Esophagus muscularis mucosa (tissue), 4 donors: Measurements from ENCODE around the gene ABO. TPM values are rescaled to one million over a fixed set of nuclear protein-coding genes. Genes with fewer than 3 reads are reported as not detected.
"Not testable (repeated sequence)": the region's sequence is repeated elsewhere in the genome, so short reads cannot be mapped to it uniquely, and the experiment has no call there.

Experiments used
- DNase-seq: peaks from one replicate; pipeline ENCODE4 v3.0.0-alpha.2; 2017; ENCODE audit errors: extremely low spot score
- H3K27ac ChIP-seq, 4 donors: fragments of 200-600 bp; sonication (generic); replicated peaks in 1 of 4; 1 replicate in 3 of 4; 2 replicates in 1 of 4; pipeline ENCODE4 v1.5.1; 2016 to 2019; ENCODE audit warnings: mild to moderate bottlenecking in 1 of 4
- H3K27me3 ChIP-seq, 4 donors: fragments of 200-600 bp; sonication (generic); one replicate each; pipeline versions ENCODE4 v1.5.1 to v1.6.0; 2016 to 2019
- H3K36me3 ChIP-seq, 4 donors: fragments of 200-600 bp; sonication (generic); one replicate each; pipeline ENCODE4 v1.5.1; 2016 to 2019
- H3K4me1 ChIP-seq, 4 donors: fragments of 200-600 bp; sonication (generic); one replicate each; pipeline ENCODE4 v1.5.1; 2016 to 2019
- H3K4me3 ChIP-seq, 4 donors: fragments of 200-600 bp; sonication (generic); 1 replicate in 2 of 4; 2 replicates in 2 of 4; pipeline ENCODE4 v1.5.1; 2016 to 2019; ENCODE audit warnings: mild to moderate bottlenecking in 4 of 4, moderate library complexity in 1 of 4
- H3K9me3 ChIP-seq, 4 donors: fragments of 200-600 bp; sonication (generic); 1 replicate in 3 of 4; 2 replicates in 1 of 4; pipeline ENCODE4 v1.5.1; 2016 to 2019
- CTCF ChIP-seq, 3 experiments: fragments of 200-600 bp in 2 of 3; fragments of 450-650 bp in 1 of 3; sonication (generic) in 2 of 3; IDR thresholded peaks; one replicate each; pipeline ENCODE4 v1.5.1; 2017 to 2019; ENCODE audit warnings: antibody characterized with exemption in 3 of 3, mild to moderate bottlenecking in 2 of 3, moderate library complexity in 1 of 3
- EP300 ChIP-seq: sonication (generic); formaldehyde crosslinking; IDR thresholded peaks from one replicate; pipeline ENCODE4 v1.6.1; 2017; ENCODE audit warnings: antibody characterized with exemption
- POLR2A ChIP-seq: fragments of 450-650 bp; IDR thresholded peaks from one replicate; pipeline ENCODE4 v1.6.1; 2017; ENCODE audit warnings: antibody characterized with exemption, moderate library complexity, mild to moderate bottlenecking, low read depth
- POLR2AphosphoS5 ChIP-seq, 2 donors: sonication (generic); formaldehyde crosslinking; IDR thresholded peaks; one replicate each; pipeline ENCODE4 v1.6.1; 2017; ENCODE audit warnings: antibody characterized with exemption in 2 of 2
- WGBS: methylation state at CpG from one replicate; pipeline ENCODE4 v1.1.5; 2018; 5-methylcytosine and 5-hydroxymethylcytosine counted together
- intact Hi-C: fragments of 100-400 bp; cut with DNase I; formaldehyde crosslinking; loops from one replicate; pipeline ENCODE4 v1.15.1; 2023
- total RNA-seq, 4 donors: library from RNA; depleted of rRNA; stranded (reverse); fragments of >200 nt; gene quantifications; one replicate each; pipeline versions ENCODE4 v1.1.0 to v1.2.1, GENCODE V29; 2016

Gene ABO
- total RNA-seq, 4 donors from 2014 or later = 0.33 to 3.8 (median 1.2) TPM

- Histone ChIP-seq H3K9me3 (no peaks in the 10 kb centered on the region), H3K4me3 (no peak overlapping the region), H3K36me3 (no peaks in the 10 kb centered on the region), H3K27ac (no peak overlapping the region), H3K27me3 (peaks cover 0 to 9% (median 0%) of the 10 kb centered on the region in 4 donors), H3K4me1 (no peaks in the 10 kb centered on the region)
- 70% methylated on average over 8 of the region's 13 CpGs for WGBS
- no peak for DNase-seq
- intact Hi-C loops = no loop called here
- TF ChIP-seq POLR2A (no peak), POLR2AphosphoS5 (IDR thresholded peaks at IDR 0.05) (no peak), EP300 (no peak)
These were observed 45.5 kb upstream of the ABO start for GRCh38 chr9:133320421-133320881.

GRCh38 chr9:133317551-133317950 lies 42.5 kb upstream of the ABO start:
- H3K36me3 ChIP-seq, H3K4me1 ChIP-seq, DNase-seq, H3K9me3 ChIP-seq, H3K27me3 ChIP-seq, H3K27ac ChIP-seq, intact Hi-C loops, H3K4me3 ChIP-seq: not testable (repeated sequence)
- WGBS = 85% methylated on average over 6 of the region's 13 CpGs

- 46% methylated on average over 2 of the region's 2 CpGs for WGBS
- intact Hi-C loops = no loop called here
- Histone ChIP-seq H3K4me3 (no peak overlapping the region), H3K9me3 (no peaks in the 10 kb centered on the region), H3K36me3 (no peaks in the 10 kb centered on the region), H3K27me3 (peaks cover 0 to 9% (median 0%) of the 10 kb centered on the region in 4 donors), H3K27ac (no peak overlapping the region), H3K4me1 (no peaks in the 10 kb centered on the region)
- DNase-seq = no peak
- TF ChIP-seq CTCF (IDR thresholded peaks at IDR 0.05) = no peak
- TF ChIP-seq EP300 = no peak
- no peak for TF ChIP-seq POLR2A
- no peak for TF ChIP-seq POLR2AphosphoS5 (IDR thresholded peaks at IDR 0.05)
These were observed 41.0 kb upstream of the ABO start for GRCh38 chr9:133315997-133316396.

- intact Hi-C loops = no loop called here
- TF ChIP-seq POLR2AphosphoS5 (IDR thresholded peaks at IDR 0.05) (no peak), CTCF (IDR thresholded peaks at IDR 0.05) (no peak), POLR2A (no peak), EP300 (no peak)
- H3K27ac ChIP-seq = no peak overlapping the region
- no peak for DNase-seq
- H3K27me3 ChIP-seq = peaks cover 0 to 31% (median 2%) of the 10 kb centered on the region in 4 donors
- H3K9me3 ChIP-seq = no peaks in the 10 kb centered on the region
- no peaks in the 10 kb centered on the region for H3K4me1 ChIP-seq
- 78% methylated on average over 6 of the region's 6 CpGs for WGBS
- H3K36me3 ChIP-seq = no peaks in the 10 kb centered on the region
- no peak overlapping the region for H3K4me3 ChIP-seq
These were observed 34.6 kb upstream of the ABO start for GRCh38 chr9:133309608-133310007.

GRCh38 chr9:133307301-133307700 lies 32.3 kb upstream of the ABO start:
- Histone ChIP-seq H3K36me3 (no peaks in the 10 kb centered on the region), H3K4me3 (no peak overlapping the region), H3K9me3 (no peaks in the 10 kb centered on the region), H3K4me1 (no peaks in the 10 kb centered on the region), H3K27me3 (peaks cover 0 to 45% (median 2%) of the 10 kb centered on the region in 4 donors), H3K27ac (no peak overlapping the region)
- intact Hi-C loops = no loop called here
- no peak for DNase-seq
- 71% methylated on average over 16 of the region's 16 CpGs for WGBS
- TF ChIP-seq POLR2AphosphoS5 (IDR thresholded peaks at IDR 0.05) (no peak), CTCF (IDR thresholded peaks at IDR 0.05) (no peak), EP300 (no peak), POLR2A (no peak)
